ENCODE results near the gene CALCOCO2.

CALCOCO2 gene

GRCh38 chr17:48910370-48910769 lies 79.5 kb downstream of the CALCOCO2 start:
- Histone ChIP-seq H3K27ac (no peak overlapping the region), H3K4me1 (peaks cover 9% of the 10 kb centered on the region), H3K9me3 (ENCODE audit: control insufficient read depth, low read length) (no peaks in the 10 kb centered on the region), H3K27me3 (ENCODE audit: control insufficient read depth, insufficient read depth, low read length) (no peaks in the 10 kb centered on the region), H2AFZ (no peak overlapping the region), H3K9ac (no peak overlapping the region), H3K4me2 (ENCODE audit: low read length) (no peak overlapping the region), H3K4me3 (ENCODE audit: low read depth, low read length) (no peak overlapping the region), H3K79me2 (peaks cover 10% of the 10 kb centered on the region), H3K36me3 (ENCODE audit: control insufficient read depth, insufficient read depth, low read length) (no peaks in the 10 kb centered on the region)
- no peak for TF ChIP-seq CTCF (IDR thresholded peaks at IDR 0.05)

- H3K9ac ChIP-seq = no peak overlapping the region
- H3K36me3 ChIP-seq (ENCODE audit: control insufficient read depth, insufficient read depth, low read length) = no peaks in the 10 kb centered on the region
Measured at GRCh38 chr17:48912476-48912875, 81.6 kb downstream of the CALCOCO2 start.

More at GRCh38 chr17:48912476-48912875, 81.6 kb downstream of the CALCOCO2 start:
- H3K27me3 ChIP-seq (ENCODE audit: control insufficient read depth, insufficient read depth, low read length) = no peaks in the 10 kb centered on the region
- H3K4me2 ChIP-seq (ENCODE audit: low read length) = no peak overlapping the region
- no peak for TF ChIP-seq CTCF (IDR thresholded peaks at IDR 0.05)
- H3K9me3 ChIP-seq (ENCODE audit: control insufficient read depth, low read length) = no peaks in the 10 kb centered on the region
- no peak overlapping the region for H2AFZ ChIP-seq
- H3K4me1 ChIP-seq = peaks cover 9% of the 10 kb centered on the region
- H3K27ac ChIP-seq = no peak overlapping the region
- no peak overlapping the region for H3K4me3 ChIP-seq (ENCODE audit: low read depth, low read length)
- H3K79me2 ChIP-seq = peaks cover 10% of the 10 kb centered on the region
